SK-MEL-5 (cell line): ENCODE results near the gene GPC6. TPM values are rescaled to one million over a fixed set of nuclear protein-coding genes. Genes with fewer than 3 reads are reported as not detected.
"Not testable (repeated sequence)": the region's sequence is repeated elsewhere in the genome, so short reads cannot be mapped to it uniquely, and the experiment has no call there.

Experiments used
- DNase-seq: peaks from one replicate; pipeline ENCODE4 v3.0.0-alpha.2; 2016; ENCODE audit warnings: low read depth, low spot score
- in situ Hi-C: cut with HindIII; loops from 2 replicates; pipeline ENCODE4 v1.10.0; 2016; ENCODE audit warnings: low sequenced_read_pairs, high pct_unique_total_duplicates, low pct_unique_long_range_greater_than_20kb
- total RNA-seq: library from RNA; depleted of rRNA; stranded (reverse); fragments of >200 nt; shearing (Covaris generic); gene quantifications from 2 replicates; pipeline ENCODE4 v1.2.3, GENCODE V29; 2014

The GPC6 gene
- total RNA-seq, 1 experiment from 2014 or later: 6.6 TPM

DNA sequence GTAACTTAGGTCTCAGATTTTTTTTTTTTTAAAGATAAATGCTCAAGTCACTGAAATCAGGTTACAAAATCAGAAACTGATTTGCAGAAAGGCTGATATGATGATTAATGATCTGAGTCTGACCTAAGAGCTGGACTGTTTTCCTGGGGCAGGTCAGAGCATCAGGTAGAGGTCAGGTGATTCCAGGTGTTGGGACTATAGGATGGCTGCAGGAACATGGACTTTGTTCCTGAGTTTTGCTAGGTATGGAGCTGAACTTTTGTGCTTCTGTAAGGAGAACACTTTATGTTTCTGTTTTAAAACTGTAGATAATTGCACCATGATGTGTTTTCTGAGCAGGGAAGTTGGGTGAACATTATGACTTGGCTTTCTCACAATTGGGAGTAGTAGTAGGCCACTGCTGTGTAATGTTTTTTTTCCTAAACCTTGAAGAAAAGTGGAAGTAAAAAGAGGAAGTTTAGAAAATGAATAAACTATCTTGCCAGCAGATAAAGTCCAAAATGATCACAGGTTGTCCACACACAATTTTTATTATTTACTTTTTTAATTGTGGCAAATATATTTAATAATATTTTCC, 955.7 kb downstream of the GPC6 start:
- in situ Hi-C loops: no loop called here
- no peak for DNase-seq

DNA sequence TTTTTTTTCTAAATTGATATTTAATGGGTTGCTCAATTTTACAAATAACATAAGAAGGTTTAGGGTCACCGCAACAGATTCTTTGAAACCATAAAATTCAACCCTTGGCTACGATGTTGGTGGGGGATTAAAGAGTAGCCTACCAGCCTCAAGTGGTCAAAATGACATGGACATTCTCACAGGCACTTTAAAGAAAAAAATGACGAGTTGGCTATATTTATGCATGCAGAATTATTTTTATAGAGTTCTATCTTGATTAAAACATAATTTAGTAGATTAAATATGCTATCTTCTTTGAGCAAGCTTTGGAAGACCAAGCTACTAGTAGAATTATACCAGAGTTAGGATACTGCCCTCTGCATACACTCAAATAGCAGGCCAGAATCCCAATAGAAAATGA, 959.9 kb downstream of the GPC6 start:
- in situ Hi-C loops: no loop called here
- DNase-seq: no peak

DNA sequence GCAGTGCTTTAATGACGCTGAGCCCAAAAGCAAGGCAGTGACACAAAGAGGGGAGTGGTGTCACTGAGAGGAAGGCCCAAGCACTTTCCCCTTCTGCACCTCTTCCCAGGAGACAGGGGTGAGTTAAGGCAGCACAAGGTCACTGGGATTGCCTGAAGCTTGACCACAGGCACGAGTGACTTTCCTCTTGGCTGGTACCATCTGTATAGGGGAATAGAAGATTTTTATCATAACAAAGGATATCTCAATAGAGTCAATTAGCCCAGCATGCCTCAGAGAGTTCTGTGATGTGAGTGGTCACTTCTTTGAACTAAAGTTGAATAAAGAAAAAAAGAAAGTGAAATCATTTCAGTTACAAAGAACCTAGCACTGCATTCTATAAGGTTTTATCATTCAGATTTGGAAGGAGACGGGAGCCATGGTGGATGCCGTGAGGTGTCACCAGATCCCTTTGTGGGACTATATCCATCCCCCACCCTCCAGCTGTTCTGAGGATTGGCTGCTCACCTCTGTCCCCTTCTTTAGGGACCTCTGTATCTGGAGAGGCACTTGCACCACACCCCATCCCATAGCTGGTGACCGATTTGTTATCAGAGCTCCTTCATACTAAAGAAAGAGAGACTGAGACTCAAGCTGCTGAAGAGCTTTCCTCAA, 961.7 kb downstream of the GPC6 start:
- no peak for DNase-seq
- in situ Hi-C loops: no loop called here

DNA sequence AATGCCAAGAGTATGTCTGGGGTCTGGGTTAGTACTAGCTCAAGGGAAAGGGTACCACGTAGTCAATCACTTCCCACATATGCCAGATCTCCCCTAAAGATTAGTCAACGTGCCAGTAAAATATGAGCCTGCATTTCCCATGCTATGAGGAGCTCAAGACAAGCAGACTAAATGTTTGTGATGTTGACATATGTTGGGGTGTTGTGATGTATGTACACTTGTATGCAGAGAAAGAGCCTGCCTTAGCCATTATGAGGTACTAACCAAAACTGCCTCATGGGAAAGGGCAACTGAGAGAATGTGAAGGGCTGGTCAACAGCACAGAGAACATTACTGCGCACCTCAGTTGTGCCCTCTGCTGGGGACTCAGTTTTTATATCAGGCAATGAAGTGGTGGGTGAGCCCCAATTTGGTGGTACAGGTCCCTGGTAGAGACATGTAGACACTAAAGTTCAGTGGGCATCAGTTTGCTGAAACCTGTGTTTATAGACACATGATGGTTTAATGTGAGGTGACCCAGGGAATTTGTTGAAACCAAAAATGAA, 965.9 kb downstream of the GPC6 start:
- peak; percentile 77 for DNase-seq
- in situ Hi-C loops: no loop called here

DNA sequence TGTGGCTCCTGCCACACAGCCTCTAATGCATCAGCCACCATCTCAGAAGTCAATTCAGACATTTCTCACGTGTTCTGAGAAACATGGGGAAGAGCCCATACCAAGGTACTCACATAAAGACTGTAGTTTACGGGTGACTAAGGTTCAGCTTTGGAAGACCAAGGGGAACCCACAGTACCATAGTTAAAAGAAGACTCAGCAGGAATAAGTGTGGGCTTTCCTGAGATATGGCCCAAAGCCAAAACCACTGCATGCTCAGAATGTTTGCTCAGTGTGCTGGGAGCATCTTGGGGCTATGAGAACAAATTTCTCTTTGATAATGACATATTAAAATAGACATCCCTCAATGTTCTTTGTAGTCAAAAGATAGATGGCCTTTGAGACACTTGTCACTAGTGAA, 969.1 kb downstream of the GPC6 start:
- in situ Hi-C loops: no loop called here
- peak; percentile 25 for DNase-seq

DNA sequence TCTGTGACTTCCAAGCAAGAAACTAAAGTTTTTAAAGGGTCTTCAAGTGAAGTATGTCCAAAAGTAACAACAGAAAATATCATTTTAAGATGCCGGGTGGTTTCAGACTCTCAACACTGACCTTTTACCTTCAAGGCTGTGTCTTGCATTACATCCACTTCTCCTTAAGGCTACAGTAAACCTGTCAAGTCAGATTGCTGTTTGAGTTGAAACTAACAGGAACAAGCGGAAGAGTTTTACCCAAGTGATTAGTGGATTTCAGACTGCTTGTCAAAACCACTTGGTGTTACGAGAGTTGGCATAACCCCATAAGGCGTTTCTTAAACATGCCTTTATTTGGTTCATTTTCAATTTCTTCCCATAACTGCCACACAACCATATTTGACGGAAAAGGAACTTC, 969.8 kb downstream of the GPC6 start:
- in situ Hi-C loops: no loop called here

DNA sequence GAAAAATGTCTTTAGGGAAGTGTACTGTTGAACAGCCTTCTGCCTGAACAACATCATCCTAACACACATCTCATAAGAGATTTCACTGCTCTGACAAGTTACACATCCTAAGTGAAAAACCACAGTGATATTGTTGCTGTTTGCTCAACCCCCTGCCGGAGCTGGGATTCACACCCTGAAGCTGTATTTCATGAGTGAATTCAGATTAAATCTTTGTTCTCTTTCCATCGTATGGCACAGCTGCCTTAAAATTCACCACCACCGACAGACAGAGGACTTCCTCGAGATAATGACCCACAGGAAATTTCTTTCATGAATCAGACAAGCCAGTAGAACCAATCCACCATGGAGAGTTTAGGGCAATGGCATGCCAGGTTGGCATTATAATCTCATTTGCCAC, 972.1 kb downstream of the GPC6 start:
- in situ Hi-C loops: no loop called here
- no peak for DNase-seq

More for the DNA sequence above, 969.8 kb downstream of the GPC6 start:
- no peak for DNase-seq

- in situ Hi-C loops: no loop called here
These were observed 972.5 kb downstream of the GPC6 start for GRCh38 chr13:94199135-94199534.

GRCh38 chr13:94201022-94201421, 974.4 kb downstream of the GPC6 start:
- in situ Hi-C loops: no loop called here
- no peak for DNase-seq

More at GRCh38 chr13:94199135-94199534, 972.5 kb downstream of the GPC6 start:
- DNase-seq: no peak

GRCh38 chr13:94204163-94204562, 977.6 kb downstream of the GPC6 start:
- in situ Hi-C loops: no loop called here
- no peak for DNase-seq

DNA sequence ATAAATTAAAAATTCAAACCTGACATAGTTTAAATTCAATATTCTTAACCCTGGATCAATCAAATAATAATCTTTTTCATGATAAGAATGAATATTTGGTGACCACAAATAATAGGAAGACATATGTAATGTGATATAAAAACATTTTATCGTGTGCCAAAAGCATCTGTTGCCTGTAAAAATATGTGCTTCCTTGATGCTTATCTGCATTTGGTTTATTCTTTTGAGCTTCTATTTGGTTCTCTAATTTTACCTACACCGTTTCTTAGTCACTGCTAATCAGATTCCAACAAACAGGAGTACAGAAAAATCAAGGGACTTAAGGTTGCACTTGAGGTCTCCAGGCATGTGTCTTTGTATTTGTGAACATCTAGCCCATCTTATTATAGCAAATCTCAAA, 978.3 kb downstream of the GPC6 start:
- in situ Hi-C loops: no loop called here
- no peak for DNase-seq

GRCh38 chr13:94205896-94206295, 979.3 kb downstream of the GPC6 start:
- in situ Hi-C loops: no loop called here
- DNase-seq: no peak

- in situ Hi-C loops: no loop called here
- peak; percentile 18 for DNase-seq
These were observed 982.5 kb downstream of the GPC6 start for GRCh38 chr13:94209117-94209516.

GRCh38 chr13:94209913-94210312, 983.3 kb downstream of the GPC6 start:
- DNase-seq, in situ Hi-C loops: not testable (repeated sequence)

DNA sequence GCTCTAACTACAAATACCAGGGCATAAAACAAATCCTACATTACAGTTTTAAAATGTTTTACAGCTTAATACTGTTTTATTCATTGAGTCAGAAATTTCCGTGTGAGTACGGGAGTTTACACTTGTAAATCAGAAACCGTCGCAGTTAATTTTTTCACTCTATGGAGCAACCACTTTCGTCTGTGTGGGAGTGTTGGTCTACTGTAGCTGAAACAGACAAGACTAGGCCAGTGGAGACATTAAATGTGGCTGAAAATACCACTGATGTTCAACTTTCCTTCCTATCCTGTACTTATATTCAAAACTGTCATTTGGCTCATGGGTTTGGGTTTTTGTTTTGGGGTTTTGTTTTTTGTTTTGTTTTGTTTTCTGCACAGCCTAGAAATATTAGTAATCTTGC, 984.2 kb downstream of the GPC6 start:
- no peak for DNase-seq
- in situ Hi-C loops: no loop called here

GRCh38 chr13:94212196-94212595, 985.6 kb downstream of the GPC6 start:
- in situ Hi-C loops: no loop called here
- no peak for DNase-seq

GRCh38 chr13:94214121-94214520, 987.5 kb downstream of the GPC6 start:
- DNase-seq: no peak
- in situ Hi-C loops: no loop called here

GRCh38 chr13:94214975-94215374, 988.4 kb downstream of the GPC6 start:
- in situ Hi-C loops: no loop called here
- DNase-seq: no peak

GRCh38 chr13:94216476-94216875, 989.9 kb downstream of the GPC6 start:
- DNase-seq: no peak
- in situ Hi-C loops: no loop called here
